SU-DHL-6 (cell line): Measurements from ENCODE around the gene LRP1B.
A peak's percentile ranks its signal among the peaks of the same experiment; 100 is the strongest.

Experiments used
- EZH2phosphoT487 ChIP-seq: fragments of 200-600 bp; sonication (generic), shearing (Covaris generic); conservative IDR thresholded peaks from 2 replicates; pipeline ENCODE4 v1.6.1; 2018; ENCODE audit warnings: mild to moderate bottlenecking, antibody characterized with exemption, low read length, moderate library complexity, mixed read lengths
- TF ChIP-seq, protein P1 (sequence below): fragments of 200-600 bp; sonication (generic); IDR thresholded peaks from one replicate; pipeline ENCODE4 v1.5.1; 2017; ENCODE audit warnings: antibody characterized with exemption, mild to moderate bottlenecking, low read length, moderate library complexity; ENCODE audit not compliant: insufficient read depth, poor library complexity, severe bottlenecking

DNA sequence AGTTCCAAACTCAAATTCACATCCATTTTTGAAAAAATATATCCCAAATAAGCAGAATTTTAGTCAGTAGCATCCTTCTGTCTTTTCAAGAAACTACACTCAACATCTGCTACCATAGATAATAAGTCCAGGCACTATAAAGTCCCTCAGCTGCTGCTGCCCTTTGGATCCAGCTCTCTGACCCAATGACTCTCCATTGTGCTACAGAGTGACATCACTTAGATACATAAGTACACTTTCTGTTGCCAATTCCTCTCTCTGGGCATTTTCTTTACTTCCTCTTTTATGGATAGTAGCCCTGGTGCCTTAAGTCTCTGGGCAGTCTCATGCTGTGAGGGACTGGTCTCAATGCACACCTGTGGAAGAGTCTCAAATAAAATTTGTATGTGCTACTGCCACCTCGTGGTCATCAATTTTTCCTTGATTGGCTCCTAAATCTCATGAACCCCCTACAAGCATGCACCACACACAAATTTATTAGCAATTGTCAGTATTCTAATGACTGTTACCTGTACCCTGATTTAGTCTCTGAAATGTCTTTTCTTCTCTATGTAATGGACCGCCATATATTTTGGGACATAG, 219.2 kb downstream of the LRP1B start:
- TF ChIP-seq, protein P1, sequence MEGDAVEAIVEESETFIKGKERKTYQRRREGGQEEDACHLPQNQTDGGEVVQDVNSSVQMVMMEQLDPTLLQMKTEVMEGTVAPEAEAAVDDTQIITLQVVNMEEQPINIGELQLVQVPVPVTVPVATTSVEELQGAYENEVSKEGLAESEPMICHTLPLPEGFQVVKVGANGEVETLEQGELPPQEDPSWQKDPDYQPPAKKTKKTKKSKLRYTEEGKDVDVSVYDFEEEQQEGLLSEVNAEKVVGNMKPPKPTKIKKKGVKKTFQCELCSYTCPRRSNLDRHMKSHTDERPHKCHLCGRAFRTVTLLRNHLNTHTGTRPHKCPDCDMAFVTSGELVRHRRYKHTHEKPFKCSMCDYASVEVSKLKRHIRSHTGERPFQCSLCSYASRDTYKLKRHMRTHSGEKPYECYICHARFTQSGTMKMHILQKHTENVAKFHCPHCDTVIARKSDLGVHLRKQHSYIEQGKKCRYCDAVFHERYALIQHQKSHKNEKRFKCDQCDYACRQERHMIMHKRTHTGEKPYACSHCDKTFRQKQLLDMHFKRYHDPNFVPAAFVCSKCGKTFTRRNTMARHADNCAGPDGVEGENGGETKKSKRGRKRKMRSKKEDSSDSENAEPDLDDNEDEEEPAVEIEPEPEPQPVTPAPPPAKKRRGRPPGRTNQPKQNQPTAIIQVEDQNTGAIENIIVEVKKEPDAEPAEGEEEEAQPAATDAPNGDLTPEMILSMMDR, result peak; percentile 40
- no peak for TF ChIP-seq EZH2phosphoT487
